ENCODE results near the gene PLPP4.

GRCh38 chr10:120598386-120598785, 141.4 kb downstream of the PLPP4 start:
- TF ChIP-seq CTCF (IDR thresholded peaks at IDR 0.05) (no peak), POLR2A (IDR thresholded peaks at IDR 0.05) (no peak)

All from ovary (tissue), 3 donors.